AG09309 (cell line): ENCODE results near the gene ZBTB16.

Experiments
- DNase-seq: peaks from one replicate; pipeline ENCODE4 v3.0.0-alpha.2; 2010; ENCODE audit warnings: low read depth
- H3K4me3 ChIP-seq: 2 replicates; pipeline ENCODE4 v1.5.1; 2011; ENCODE audit warnings: mild to moderate bottlenecking, low read depth, low read length, moderate library complexity; ENCODE audit not compliant: control insufficient read depth
- TF ChIP-seq, protein P1 (sequence below): IDR thresholded peaks from 2 replicates; pipeline ENCODE4 v1.5.1; 2011; ENCODE audit warnings: mild to moderate bottlenecking, low read depth, low read length, inconsistent platforms; ENCODE audit not compliant: insufficient read depth, control insufficient read depth; ENCODE audit errors: missing control alignments

Gene ZBTB16

GRCh38 chr11:114152785-114153184 lies 93.3 kb downstream of the ZBTB16 start:
- DNase-seq: no peak
- H3K4me3 ChIP-seq: no peak overlapping the region
- TF ChIP-seq, protein P1, sequence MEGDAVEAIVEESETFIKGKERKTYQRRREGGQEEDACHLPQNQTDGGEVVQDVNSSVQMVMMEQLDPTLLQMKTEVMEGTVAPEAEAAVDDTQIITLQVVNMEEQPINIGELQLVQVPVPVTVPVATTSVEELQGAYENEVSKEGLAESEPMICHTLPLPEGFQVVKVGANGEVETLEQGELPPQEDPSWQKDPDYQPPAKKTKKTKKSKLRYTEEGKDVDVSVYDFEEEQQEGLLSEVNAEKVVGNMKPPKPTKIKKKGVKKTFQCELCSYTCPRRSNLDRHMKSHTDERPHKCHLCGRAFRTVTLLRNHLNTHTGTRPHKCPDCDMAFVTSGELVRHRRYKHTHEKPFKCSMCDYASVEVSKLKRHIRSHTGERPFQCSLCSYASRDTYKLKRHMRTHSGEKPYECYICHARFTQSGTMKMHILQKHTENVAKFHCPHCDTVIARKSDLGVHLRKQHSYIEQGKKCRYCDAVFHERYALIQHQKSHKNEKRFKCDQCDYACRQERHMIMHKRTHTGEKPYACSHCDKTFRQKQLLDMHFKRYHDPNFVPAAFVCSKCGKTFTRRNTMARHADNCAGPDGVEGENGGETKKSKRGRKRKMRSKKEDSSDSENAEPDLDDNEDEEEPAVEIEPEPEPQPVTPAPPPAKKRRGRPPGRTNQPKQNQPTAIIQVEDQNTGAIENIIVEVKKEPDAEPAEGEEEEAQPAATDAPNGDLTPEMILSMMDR: no peak

DNA sequence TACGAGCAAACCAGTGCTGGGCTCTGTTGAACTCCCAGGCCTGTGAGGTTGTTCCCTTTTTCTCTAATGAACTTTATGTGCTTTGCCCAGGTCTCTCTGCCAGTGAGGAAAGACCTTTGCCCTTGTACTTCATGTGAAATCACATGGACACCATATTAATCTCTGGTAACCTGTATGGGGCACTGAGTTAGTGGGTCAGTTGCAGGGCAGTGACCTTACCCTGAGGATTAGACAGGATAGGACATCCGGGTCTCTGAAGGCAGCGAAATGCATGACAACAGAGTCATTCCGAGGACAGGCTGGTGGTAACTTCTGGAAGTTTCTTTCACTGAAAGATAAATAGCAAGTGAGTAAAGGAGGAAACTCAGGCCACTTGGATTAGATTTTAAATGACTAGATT lies 93.7 kb downstream of the ZBTB16 start:
- H3K4me3 ChIP-seq: no peak overlapping the region
- DNase-seq: no peak
- TF ChIP-seq, protein P1: no peak

DNA sequence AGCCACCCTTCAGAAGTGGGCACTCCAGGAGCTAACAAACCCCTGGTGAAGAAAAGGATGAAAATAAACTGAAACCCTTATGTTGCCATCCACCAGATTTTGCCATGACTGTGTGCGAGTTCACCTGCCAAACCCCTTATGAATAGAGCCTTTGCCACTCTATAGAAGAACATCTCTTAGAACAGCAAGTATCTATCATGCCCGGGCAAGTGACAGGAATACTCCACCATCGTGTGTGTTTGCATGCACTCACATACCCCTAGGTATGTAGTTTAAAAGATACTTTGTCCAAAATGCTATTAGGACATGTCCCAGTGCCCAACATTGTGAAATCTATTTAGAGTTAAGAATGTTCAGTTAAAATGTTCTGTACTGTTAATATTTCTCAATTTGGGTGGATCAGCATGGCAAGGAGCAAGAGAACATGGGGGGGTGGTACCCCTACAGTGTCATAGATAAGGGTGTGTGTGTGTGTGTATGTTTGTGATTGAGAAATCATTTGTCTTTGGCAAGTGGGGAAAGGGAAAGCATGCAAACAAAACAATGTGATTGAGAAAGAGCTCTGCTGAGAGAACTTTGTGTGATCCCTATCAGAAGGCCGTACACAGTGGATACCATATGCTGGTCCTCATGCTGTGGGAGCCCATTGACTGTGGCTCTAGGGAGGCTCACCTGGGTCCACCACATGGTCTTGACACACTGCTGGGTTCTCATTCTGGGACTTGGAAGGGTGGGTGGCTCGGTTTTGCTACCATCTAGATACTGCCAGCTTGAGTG lies 94.9 kb downstream of the ZBTB16 start:
- TF ChIP-seq, protein P1: no peak
- no peak overlapping the region for H3K4me3 ChIP-seq
- peak; percentile 27 for DNase-seq

DNA sequence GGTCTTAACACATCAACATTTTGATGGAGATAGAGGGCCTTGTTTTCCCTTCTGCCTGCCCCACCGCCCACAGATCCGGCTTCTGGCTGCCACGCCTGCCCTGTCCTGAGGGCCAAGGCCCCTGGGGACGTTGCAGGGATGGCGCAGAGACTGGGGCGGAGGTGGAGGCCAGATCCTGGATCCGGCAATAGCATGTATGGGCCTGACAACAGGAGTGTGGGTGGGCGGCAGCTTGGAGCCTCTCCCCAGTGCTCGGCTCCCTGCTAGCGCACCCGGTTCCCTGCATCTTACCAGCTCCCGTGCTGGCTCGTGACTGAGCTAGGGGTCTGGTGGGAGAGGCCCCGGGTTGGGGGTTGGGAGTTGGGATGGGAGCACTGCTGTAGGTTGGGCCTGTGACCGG lies 95.6 kb downstream of the ZBTB16 start:
- TF ChIP-seq, protein P1: no peak
- no peak overlapping the region for H3K4me3 ChIP-seq
- DNase-seq: no peak

- TF ChIP-seq, protein P1: no peak
- H3K4me3 ChIP-seq: no peak overlapping the region
- no peak for DNase-seq
These were observed 96.6 kb downstream of the ZBTB16 start for GRCh38 chr11:114156131-114156581.

DNA sequence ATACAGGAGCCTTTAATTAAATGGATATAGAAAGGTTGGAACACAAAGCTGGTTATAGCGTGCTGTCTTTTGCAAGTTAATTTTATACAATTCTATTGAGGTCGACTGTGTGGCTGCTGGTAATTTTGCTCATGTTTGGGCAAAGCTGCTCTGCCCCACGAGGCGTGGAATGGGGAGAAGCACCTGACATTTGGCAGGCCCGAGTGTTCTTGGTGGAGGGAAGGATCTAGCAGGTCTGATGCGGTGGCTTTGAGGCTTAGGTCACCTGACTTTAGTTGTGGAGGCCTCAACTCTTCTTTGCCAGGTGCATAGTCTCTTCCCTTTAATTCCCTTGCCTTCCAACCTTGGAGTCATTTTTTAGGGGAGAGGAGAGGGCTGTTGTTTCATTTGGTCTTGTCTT lies 97.3 kb downstream of the ZBTB16 start:
- TF ChIP-seq, protein P1: no peak

GRCh38 chr11:114157476-114158050 lies 98.1 kb downstream of the ZBTB16 start:
- TF ChIP-seq, protein P1: no peak
- no peak for DNase-seq
- H3K4me3 ChIP-seq: no peak overlapping the region

More for the DNA sequence above, 97.3 kb downstream of the ZBTB16 start:
- DNase-seq: no peak
- no peak overlapping the region for H3K4me3 ChIP-seq
